HG02884 (cell line): Measurements from ENCODE around the gene KLHDC10.
"Not testable (repeated sequence)": the region's sequence is repeated elsewhere in the genome, so short reads cannot be mapped to it uniquely, and the experiment has no call there.

Experiments used
- ATAC-seq: cut with Tn5 transposase; IDR thresholded peaks from one replicate; pipeline ENCODE4 v1.9.1; 2021; ENCODE audit warnings: mild to moderate bottlenecking, moderate library complexity; ENCODE audit not compliant: unreplicated experiment

KLHDC10 gene

DNA sequence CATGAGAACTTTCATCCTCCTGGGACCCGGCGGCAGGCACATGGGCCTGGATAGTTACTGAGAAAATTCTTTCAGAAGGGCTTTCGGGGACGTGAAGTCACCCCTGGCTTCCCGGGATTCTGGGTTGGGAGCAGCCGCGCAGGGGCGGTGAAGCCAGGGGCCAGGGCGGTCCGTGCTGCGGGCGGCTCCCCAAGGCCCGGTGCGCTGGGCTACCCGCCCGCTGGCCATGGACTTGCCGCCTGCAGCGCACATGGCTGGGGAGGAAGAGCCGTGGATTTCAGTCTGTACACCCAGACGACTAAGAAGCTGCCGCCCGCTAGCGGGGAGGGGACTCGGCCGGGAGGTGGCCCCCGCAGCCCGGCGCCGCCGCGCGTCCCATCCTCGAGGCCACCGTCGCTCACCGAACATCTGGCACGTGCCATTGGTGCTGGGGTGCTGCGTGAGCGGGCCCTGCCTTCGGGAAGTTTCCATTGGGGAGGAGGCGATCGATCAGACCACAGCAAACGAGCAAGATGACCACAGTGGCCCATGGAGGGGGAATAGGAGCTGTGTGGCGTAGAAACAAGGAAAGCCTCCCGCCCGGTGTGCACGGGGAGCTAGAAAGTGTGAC, 70.3 kb downstream of the KLHDC10 start:
- ATAC-seq, result no peak

DNA sequence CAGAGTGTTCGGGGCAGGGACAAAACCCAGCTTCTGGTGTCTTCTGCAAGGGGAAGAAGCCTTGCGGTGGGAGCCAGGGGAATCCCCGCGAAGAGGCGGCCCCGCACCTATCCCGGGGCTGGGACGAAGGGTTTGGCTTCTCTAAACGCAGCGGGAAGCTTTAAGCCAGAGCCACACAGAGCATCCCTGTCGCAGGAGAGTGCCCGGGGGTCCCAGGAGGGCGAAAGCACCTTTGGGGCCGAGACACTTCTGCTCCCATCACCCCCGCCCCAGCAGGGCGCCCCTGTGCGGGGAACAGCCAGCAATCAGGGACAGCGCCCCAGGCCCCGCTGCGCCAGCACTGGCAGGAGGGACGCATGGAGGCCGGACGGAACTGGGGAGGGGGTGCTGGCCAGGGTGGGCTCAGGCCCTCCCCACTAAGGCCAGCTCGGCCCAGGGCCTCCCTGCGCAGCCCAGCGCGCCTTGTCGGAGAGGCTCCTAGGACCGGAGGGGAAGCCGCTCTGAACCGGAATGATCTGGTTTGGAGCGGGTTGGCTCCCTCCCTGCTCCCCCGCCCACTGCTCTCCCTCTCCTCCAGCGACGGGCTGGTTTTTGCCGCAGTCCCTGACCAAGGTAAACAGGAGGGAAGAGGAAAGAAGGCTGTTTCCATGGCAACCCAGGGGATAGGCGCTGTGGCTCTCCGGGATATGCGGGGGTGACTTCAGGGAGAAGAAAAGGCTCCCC, 71.0 kb downstream of the KLHDC10 start:
- peak; percentile 69 for ATAC-seq

DNA sequence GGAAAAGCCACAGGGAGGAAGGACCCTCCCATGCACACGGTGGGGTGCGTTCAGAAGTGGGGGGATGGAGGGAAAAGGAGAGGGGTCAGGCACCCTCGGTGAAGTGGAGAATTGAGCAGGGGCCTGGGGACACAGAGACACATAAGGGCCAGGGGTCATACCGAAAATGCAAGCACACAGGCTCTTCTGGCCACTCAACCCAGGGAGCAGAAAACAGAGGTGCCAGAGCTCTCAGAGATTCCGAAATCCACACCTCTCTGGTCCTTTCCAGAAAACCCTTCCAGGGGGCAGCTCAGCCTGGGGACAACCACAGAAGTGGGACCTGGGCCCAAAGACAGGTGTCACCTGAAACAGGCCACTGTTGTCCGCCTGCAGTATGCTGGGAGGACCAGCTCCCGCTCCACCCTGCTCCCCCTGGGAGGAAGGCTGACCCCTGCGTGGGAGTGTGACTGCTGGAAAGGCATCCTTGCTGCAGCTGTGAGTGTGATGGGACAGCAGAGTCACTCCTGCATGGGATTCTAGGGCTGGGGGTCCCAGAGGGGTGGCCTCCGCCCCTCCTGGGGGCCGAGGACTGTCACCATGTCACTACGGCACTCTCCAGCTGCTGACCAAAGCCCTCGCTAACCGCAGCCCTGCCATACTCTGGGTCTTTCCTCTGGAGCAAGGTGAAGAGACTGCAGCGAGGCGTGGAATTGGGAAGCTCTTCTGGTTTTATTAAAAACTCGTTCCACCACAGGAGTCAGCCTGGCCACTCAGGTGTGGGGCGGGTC, 71.7 kb downstream of the KLHDC10 start:
- ATAC-seq, result no peak

DNA sequence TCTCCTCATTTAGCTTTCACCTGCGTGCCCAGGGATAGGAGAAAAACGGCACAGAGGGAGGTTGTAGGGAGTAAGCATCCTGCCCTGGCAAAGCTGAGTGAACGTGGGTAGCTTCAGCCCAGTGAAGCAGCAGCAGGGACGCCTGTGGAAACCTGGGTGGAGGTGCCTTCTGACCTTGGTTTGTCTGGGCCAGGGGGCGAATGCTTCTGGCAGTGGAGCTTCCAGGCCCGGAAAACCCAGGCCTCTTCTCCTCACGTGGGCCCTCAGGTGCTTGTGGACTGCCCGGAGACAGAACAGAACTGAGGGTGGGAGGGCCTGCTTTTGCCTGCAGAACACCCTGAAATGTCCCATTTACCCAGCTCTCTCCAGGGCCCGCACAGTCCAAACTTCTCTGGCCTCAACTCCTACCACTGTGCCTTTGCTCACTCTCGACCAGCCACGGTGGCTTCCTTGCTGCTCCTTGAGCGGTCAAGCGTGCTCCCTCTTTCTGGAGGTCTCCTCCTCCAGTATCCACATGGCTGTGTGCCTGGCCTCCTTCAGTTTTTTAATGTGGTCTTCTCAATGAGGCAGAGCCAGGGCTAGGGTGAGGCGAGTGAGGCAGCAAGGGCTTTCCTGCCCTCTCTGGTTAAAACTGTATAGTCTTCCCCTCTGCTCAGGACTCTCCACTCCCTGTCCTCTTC, 72.5 kb downstream of the KLHDC10 start:
- no peak for ATAC-seq

- no peak for ATAC-seq
Observed at GRCh38 chr7:130143334-130143732, 73.0 kb downstream of the KLHDC10 start.

DNA sequence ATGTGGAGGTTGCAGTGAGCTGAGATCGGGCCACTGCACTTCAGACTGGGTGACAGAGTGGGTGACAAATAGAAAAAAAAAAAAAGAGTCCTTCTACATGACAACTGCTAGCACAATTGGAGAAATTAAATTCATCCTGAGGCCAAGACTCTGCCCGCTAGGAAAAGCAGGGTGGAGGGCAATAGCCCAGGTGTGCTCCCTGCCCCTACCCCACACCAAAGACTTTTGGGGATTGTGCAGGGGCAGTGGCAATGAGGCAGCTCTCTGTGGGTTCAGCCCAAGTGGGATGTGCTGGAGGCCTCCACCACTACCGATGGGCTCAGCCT, 73.6 kb downstream of the KLHDC10 start:
- no peak for ATAC-seq

- no peak for ATAC-seq
Observed at GRCh38 chr7:130144312-130145171, 74.2 kb downstream of the KLHDC10 start.

GRCh38 chr7:130145424-130146100, 75.2 kb downstream of the KLHDC10 start:
- ATAC-seq, result no peak

DNA sequence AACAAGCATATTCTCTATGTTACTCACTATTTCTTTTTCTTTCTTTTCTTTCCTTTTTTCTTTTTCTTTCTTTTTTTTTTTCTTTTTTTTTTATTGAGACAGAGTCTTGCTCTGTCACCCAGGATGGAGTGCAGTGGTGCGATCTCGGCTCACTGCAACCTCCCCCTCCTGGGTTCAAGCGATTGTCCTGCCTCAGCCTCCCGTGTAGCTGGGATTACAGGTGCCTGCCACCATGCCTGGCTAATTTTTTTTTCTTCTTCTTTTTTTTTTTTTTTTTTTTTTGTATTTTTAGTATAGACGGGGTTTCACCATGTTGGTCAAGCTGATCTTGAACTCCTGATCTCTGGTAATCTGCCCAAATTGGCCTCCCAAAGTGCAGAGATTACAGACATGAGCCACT, 75.8 kb downstream of the KLHDC10 start:
- not testable (repeated sequence) for ATAC-seq

DNA sequence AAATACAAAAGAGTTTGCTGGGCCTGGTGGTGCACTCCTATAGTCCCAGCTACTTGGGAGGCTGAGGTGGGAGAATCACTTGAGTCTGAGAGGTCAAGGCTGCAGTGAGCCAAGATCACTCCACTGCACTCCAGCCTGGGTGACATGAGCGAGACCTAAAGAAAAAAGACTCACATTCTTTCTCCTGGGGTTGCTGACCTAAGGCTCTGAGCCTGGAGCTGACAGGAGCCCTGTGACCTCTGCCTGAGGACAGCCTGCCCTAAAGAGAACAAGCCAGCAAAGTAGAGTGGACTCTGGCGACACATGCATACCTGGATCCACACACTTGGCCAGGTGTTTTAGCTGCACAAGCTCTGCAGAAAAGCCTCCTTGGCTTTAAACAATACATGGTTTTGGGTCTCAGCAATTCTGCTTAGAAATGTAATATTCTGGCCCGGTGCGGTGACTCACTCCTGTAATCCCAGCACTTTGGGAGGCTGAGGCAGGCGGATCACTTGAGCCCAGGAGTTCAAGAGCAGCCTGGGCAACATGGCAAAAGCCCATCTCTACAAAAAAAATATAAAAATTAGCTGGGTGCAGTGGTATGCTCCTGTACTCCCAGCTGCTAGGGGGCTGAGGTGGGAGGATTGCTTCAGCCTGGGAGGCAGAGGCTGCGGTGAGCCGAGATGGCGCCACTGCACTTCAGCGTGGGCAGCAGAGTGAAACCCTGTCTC, 76.5 kb downstream of the KLHDC10 start:
- ATAC-seq, result no peak

DNA sequence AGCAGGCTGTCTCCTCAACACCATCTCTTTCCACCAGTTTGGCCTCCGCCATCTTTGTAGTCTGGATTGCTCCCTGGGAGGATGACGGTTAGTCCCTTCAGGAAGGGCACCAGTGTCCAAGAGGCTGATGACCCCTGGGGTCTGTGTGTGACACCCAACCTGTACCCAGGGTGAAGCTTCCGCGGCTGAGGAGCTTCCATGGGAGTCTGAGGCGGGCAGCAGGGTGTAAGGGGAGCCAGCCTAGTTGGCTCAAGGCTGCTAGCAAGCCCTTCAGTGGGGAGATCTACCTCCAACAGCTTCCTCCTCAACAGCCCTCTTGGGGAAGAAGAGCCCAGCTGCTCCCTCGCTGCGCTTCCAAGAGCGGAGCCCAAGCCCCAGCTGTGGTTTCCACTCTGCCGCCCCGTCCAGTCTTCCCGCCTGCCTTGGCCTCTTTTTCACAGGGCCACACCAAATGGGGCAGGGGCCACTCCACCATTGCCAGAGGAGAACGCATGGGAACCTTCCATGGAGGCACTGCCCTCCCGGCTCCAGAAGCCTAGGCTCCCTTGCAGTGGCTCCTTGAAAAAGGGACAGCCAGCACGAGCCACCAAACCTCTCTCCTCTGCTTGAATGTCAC, 77.5 kb downstream of the KLHDC10 start:
- no peak for ATAC-seq

DNA sequence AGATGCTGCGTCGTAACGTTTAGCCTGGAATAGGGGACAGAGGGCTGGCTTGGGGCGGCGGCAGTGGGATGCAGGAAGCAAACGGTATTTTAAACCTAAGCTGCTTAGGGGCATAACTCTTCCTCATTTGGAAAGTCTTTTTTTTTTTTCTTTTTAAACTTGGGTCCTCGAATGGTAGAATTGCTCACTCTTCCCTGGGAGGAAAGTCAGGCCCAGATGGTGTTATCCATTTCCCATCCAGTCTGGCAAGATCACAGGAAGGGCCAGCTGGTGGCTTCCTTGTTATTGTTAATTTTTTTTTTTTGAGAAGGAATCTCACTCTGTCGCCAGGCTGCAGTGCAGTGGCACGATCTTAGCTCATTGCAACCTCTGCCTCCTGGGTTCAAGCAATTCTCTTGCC, 78.2 kb downstream of the KLHDC10 start:
- no peak for ATAC-seq

GRCh38 chr7:130149281-130150139, 79.2 kb downstream of the KLHDC10 start:
- ATAC-seq, result no peak

- ATAC-seq, result no peak
Observed at GRCh38 chr7:130150587-130150986, 80.3 kb downstream of the KLHDC10 start.

DNA sequence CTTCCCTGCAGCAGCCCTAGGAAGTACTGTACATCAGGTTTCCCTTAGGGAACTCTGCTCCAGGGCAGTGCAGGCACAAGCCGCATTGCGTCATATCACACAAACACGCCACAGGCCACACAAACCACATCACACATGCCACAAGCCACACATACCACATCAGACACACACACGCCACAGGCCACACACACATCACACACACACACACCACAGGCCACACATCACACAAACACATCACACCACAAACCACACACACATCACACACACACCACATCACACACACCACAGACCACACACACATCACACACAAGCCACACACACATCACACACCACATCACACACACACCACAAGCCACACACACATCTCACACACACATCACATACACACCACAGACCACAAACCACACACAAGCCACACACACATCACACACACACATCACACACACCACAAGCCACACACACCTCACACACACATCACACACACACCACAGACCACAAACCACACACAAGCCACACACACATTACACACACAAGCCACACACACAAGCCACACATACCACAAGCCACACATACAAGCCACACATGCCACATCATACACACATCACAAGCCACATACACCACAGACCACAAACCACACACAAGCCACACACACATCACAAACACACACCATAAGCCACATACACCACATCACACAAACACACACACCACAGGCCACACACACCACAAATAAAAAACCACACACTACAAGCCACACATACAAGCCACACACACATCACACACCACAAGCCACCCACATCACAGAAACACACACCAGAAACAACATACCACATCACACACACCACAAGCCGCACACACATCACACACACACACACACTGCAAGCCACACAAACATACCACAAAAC, 81.5 kb downstream of the KLHDC10 start:
- ATAC-seq, result no peak

- no peak for ATAC-seq
Observed at GRCh38 chr7:130152493-130153210, 82.3 kb downstream of the KLHDC10 start.
